Stimulated activated CD4-positive, alpha-beta T cell treated with anti-CD3 and anti-CD28 coated beads, Interleukin-2, amount 100 ng/mL, for 24 hours (primary cell): ENCODE data around the gene PRRC2B.

ENCODE experiments used
- DNase-seq, 2 donors: peaks; one replicate each; pipeline ENCODE4 v3.0.0-alpha.2; 2020

PRRC2B gene

GRCh38 chr9:131473891-131474290, 80.0 kb downstream of the PRRC2B start:
- no peak for DNase-seq

GRCh38 chr9:131474711-131475110, 80.8 kb downstream of the PRRC2B start:
- no peak for DNase-seq

- no peak for DNase-seq
Measured at GRCh38 chr9:131475111-131475955, 81.4 kb downstream of the PRRC2B start.

- DNase-seq: no peak
Measured at GRCh38 chr9:131475956-131476776, 82.3 kb downstream of the PRRC2B start.

GRCh38 chr9:131476777-131477345, 83.0 kb downstream of the PRRC2B start:
- no peak for DNase-seq

GRCh38 chr9:131477367-131477766, 83.5 kb downstream of the PRRC2B start:
- no peak for DNase-seq

- DNase-seq: no peak
Measured at GRCh38 chr9:131477816-131478419, 84.0 kb downstream of the PRRC2B start.

- peak; percentile 67 to 68 for DNase-seq
Measured at GRCh38 chr9:131478421-131478868, 84.6 kb downstream of the PRRC2B start.

- no peak for DNase-seq
Measured at GRCh38 chr9:131478911-131479310, 85.0 kb downstream of the PRRC2B start.

- no peak for DNase-seq
Measured at GRCh38 chr9:131480258-131480657, 86.4 kb downstream of the PRRC2B start.

GRCh38 chr9:131481441-131482342, 87.8 kb downstream of the PRRC2B start:
- no peak for DNase-seq

GRCh38 chr9:131482343-131483006, 88.6 kb downstream of the PRRC2B start:
- no peak for DNase-seq

GRCh38 chr9:131483319-131484050, 89.6 kb downstream of the PRRC2B start:
- no peak for DNase-seq

GRCh38 chr9:131484051-131484445, 90.2 kb downstream of the PRRC2B start:
- DNase-seq: no peak

GRCh38 chr9:131484560-131485185, 90.8 kb downstream of the PRRC2B start:
- no peak for DNase-seq

GRCh38 chr9:131485206-131485605, 91.3 kb downstream of the PRRC2B start:
- no peak for DNase-seq

GRCh38 chr9:131485728-131486422, 92.0 kb downstream of the PRRC2B start:
- DNase-seq: no peak

- no peak for DNase-seq
Measured at GRCh38 chr9:131487001-131487400, 93.1 kb downstream of the PRRC2B start.

- DNase-seq: no peak
Measured at GRCh38 chr9:131487621-131488031, 93.7 kb downstream of the PRRC2B start.

- DNase-seq: no peak
Measured at GRCh38 chr9:131490514-131490913, 96.6 kb downstream of the PRRC2B start.
